Adrenal gland (tissue), 5 donors: Measurements from ENCODE around the gene ARIH2.

Experiments
- CTCF ChIP-seq, 6 experiments: fragments of 450-650 bp in 4 of 6; fragments of 200-600 bp in 2 of 6; sonication (generic) in 1 of 6; IDR thresholded peaks; 1 replicate in 5 of 6; 2 replicates in 1 of 6; pipeline versions ENCODE4 v1.5.1 to v1.8.0; 2016 to 2021; ENCODE audit warnings: antibody characterized with exemption in 6 of 6, mild to moderate bottlenecking in 2 of 6, moderate library complexity in 1 of 6
- POLR2A ChIP-seq, 2 donors: fragments of 450-650 bp; IDR thresholded peaks; one replicate each; pipeline ENCODE4 v1.6.1; 2017; ENCODE audit warnings: antibody characterized with exemption in 2 of 2, mild to moderate bottlenecking in 2 of 2, moderate library complexity in 1 of 2
- donor health status: DM: no; HTN: no; CAD: no.

GRCh38 chr3:48951764-48952163 is 33.1 kb downstream of the ARIH2 start:
- TF ChIP-seq CTCF (IDR thresholded peaks at IDR 0.05), result no peak
- TF ChIP-seq POLR2A (IDR thresholded peaks at IDR 0.05), result no peak
